Kidney (tissue), 14 donors: ENCODE measurements around the gene DFFA. TPM values are rescaled to one million over a fixed set of nuclear protein-coding genes. Genes with fewer than 3 reads are reported as not detected.
A peak's percentile ranks its signal among the peaks of the same experiment; 100 is the strongest.
"Not testable (repeated sequence)": the region's sequence is repeated elsewhere in the genome, so short reads cannot be mapped to it uniquely, and the experiment has no call there.

ENCODE experiments used
- DNase-seq, 5 donors: peaks; one replicate each; pipeline ENCODE4 v3.0.0-alpha.2; 2013 to 2020
- FAIRE-seq: peaks from 2 replicates; lab custom pipeline; 2012; peaks lifted over from hg19 to GRCh38; lab: Jason Lieb, UNC
- H3K27ac ChIP-seq, 2 donors: one replicate each; pipeline ENCODE4 v1.7.0; 2013; ENCODE audit warnings: low read depth in 2 of 2, low read length in 2 of 2, inconsistent platforms in 1 of 2
- H3K27me3 ChIP-seq: one replicate; pipeline ENCODE4 v1.7.1; 2013; ENCODE audit warnings: low read length, inconsistent platforms; ENCODE audit not compliant: control insufficient read depth, insufficient read depth
- H3K36me3 ChIP-seq, 3 donors: one replicate each; pipeline versions ENCODE4 v1.7.0 to v1.7.1; 2013; ENCODE audit warnings: low read length in 3 of 3, control low read depth in 1 of 3, inconsistent platforms in 1 of 3; ENCODE audit not compliant: insufficient read depth in 3 of 3, control insufficient read depth in 2 of 3
- H3K4me1 ChIP-seq, 3 donors: one replicate each; pipeline versions ENCODE4 v1.7.0 to v1.7.1; 2013; ENCODE audit warnings: low read length in 3 of 3, inconsistent platforms in 1 of 3, low read depth in 1 of 3; ENCODE audit not compliant: control insufficient read depth in 2 of 3, insufficient read depth in 2 of 3
- H3K4me3 ChIP-seq, 3 donors: one replicate each; pipeline versions ENCODE4 v1.7.0 to v1.8.1; 2013; ENCODE audit warnings: low read length in 3 of 3, control low read depth in 1 of 3, inconsistent platforms in 1 of 3
- H3K9ac ChIP-seq, 3 donors: one replicate each; pipeline versions ENCODE4 v1.7.0 to v1.7.1; 2013; ENCODE audit warnings: low read length in 3 of 3, control low read depth in 1 of 3, inconsistent platforms in 1 of 3
- H3K9me3 ChIP-seq, 3 donors: one replicate each; pipeline versions ENCODE4 v1.7.0 to v1.7.1; 2013; ENCODE audit warnings: low read length in 3 of 3, control low read depth in 1 of 3, inconsistent platforms in 1 of 3; ENCODE audit not compliant: control insufficient read depth in 2 of 3, insufficient read depth in 1 of 3
- CTCF ChIP-seq: IDR thresholded peaks from 3 replicates; pipeline ENCODE4 v1.5.1; 2012; ENCODE audit warnings: mild to moderate bottlenecking, moderate library complexity, borderline replicate concordance; ENCODE audit not compliant: insufficient read depth; ENCODE audit errors: extremely low read depth
- intact Hi-C: fragments of 100-400 bp; cut with DNase I; formaldehyde crosslinking; loops from one replicate; pipeline ENCODE4 v1.11.1; 2022
- polyA plus RNA-seq: library from polyadenylated mRNA; stranded (reverse); fragments of 350-450 nt; fragmentation: Illumina TruSeq; extraction: RNeasy Lipid Tissue Mini Kit (QIAGEN cat#74804); gene quantifications from one replicate; pipeline ENCODE4 v1.2.3, GENCODE V29; 2014; ENCODE audit warnings: low read depth, low replicate concordance; ENCODE audit not compliant: insufficient read depth
- total RNA-seq: library from RNA; stranded (reverse); fragmentation: NEBNext Ultra II Directional; extraction: Animal tissue kit (Norgen Biotek cat#: 25700); gene quantifications from one replicate; pipeline ENCODE4 v1.2.1, GENCODE V29; 2021
- donor health status: control.
- donor health status: control.
- donor health status: control.
- donor health status: control.
- donor health status: control.
- donor health status: DM: yes; HTN: yes; CAD: no.
- donor health status: Normal renal cell carcinoma (clear cell type).

The DFFA gene
- total and polyA plus RNA-seq, 2 donors from 2014 or later = 27.2 to 33.4 TPM

GRCh38 chr1:10474613-10475507 is 2.5 kb upstream of the DFFA start, which contains the start of gene PEX14:
TSS of gene PEX14 (plus strand) at chr1:10474950. CDS start at chr1:10474967, 17 bp downstream.
- intact Hi-C loops = no loop called here
- Histone ChIP-seq H3K4me3 (peak within 1 kb of the TSS; percentile 71 to 98 (median 95)), H3K27me3 (no peaks in the 10 kb centered on the region), H3K27ac (peak within 1 kb of the TSS; percentile 58 to 69), H3K9me3 (no peaks in the 10 kb centered on the region), H3K4me1 (peaks cover 0 to 21% (median 3%) of the 10 kb centered on the region in 3 donors), H3K9ac (peak within 1 kb of the TSS; percentile 49 to 91 (median 85)), H3K36me3 (no peaks in the 10 kb centered on the region)
- no peak for TF ChIP-seq CTCF
- FAIRE-seq (no peak), DNase-seq (peak; percentile 91 to 97 (median 94))

- intact Hi-C loops, FAIRE-seq, H3K27me3 ChIP-seq, H3K9me3 ChIP-seq, H3K9ac ChIP-seq, H3K36me3 ChIP-seq: not testable (repeated sequence)
- peak in 1 of 5 donors; percentile 35 for DNase-seq
- peak overlapping the region; percentile 71 to 98 (median 95) for H3K4me3 ChIP-seq
- peaks cover 0 to 21% (median 3%) of the 10 kb centered on the region in 3 donors for H3K4me1 ChIP-seq
- peak overlapping the region in 1 of 2 donors; percentile 69 for H3K27ac ChIP-seq
These were observed 1.9 kb upstream of the DFFA start for GRCh38 chr1:10474309-10474612.

DNA sequence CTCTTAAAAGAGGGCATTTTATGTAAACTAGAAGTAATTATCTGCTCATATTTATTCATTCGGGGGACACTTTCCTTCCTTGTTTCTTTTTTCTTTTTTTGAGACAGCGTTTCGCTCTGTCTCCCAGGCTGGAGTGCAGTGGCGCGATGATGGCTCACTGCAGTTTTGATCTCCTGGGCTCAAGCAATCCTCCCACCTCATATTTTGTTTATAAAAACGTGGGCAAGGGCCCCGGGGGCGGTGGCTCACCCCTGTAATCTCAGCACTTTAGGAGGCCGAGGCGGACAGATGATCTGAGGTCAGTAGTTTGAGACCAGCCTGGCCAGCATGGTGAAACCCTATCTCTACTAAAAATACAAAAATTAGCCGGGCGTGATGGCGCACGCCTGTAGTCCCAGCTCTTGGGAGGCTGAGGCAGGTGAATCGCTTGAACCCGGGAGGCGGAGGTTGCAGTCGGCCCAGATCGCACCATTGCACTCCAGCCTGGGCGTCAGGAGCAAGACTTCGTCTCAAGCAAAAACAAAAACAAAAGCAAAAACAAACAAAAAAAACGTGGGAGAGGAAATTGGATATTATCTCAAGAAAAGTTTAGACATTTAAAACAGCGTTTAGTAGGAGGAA is 926 bp upstream of the DFFA start:
- peaks cover 0 to 21% (median 3%) of the 10 kb centered on the region in 3 donors for H3K4me1 ChIP-seq
- H3K36me3 ChIP-seq = peaks cover 0 to 6% (median 4%) of the 10 kb centered on the region in 3 donors
- no peak for FAIRE-seq
- peak in 4 of 5 donors; percentile 69 to 84 (median 72) for DNase-seq
- H3K27ac ChIP-seq = no peak overlapping the region
- intact Hi-C loops = no loop called here
- no peaks in the 10 kb centered on the region for H3K9me3 ChIP-seq
- H3K27me3 ChIP-seq = no peaks in the 10 kb centered on the region
- no peak overlapping the region for H3K9ac ChIP-seq
- no peak for TF ChIP-seq CTCF
- peak overlapping the region in 2 of 3 donors; percentile 89 to 97 for H3K4me3 ChIP-seq
